ENCODE measurements around the gene NPRL2.

NPRL2 gene

DNA sequence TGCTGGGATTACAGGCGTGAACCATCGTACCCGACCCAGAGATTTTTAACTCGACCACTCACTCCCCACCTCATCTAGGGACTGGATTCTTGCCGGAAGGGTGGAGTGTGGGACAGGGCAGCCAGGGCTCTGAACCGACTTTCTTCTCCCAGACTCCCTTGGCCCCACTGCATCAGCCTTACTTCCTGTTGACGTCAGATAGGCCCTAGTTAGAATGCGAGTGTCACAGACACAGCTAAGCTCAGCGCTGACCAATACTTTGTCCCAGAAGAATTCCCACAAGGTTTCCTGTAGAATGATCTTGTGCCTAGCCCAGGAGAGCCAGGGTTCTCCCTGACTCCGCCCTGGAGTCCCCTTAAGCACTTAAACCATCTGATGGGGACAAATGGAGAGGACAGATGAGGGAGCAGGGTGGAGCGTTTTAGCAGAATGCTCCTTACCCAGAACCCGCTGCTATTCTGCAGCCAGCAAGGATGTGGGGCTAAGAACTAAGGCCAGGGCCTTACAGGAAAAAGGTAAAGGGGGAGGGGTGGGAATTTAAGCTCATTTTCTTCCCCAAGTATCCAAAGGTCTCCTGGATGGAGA lies 16.7 kb downstream of the NPRL2 start:
- Histone ChIP-seq H3K4me3 (ENCODE audit: low read length) (no peak overlapping the region), H3K27me3 (ENCODE audit: control insufficient read depth, insufficient read depth, low read length) (peaks cover 6% of the 10 kb centered on the region), H3K9ac (ENCODE audit: low read length) (no peak overlapping the region), H3K27ac (ENCODE audit: low read length) (no peak overlapping the region), H3K9me3 (ENCODE audit: control insufficient read depth, low read depth, low read length) (no peaks in the 10 kb centered on the region), H3K36me3 (ENCODE audit: control insufficient read depth, low read depth, low read length) (peaks cover 30% of the 10 kb centered on the region), H3K4me1 (ENCODE audit: control insufficient read depth, low read depth, low read length) (peaks cover 5% of the 10 kb centered on the region)

DNA sequence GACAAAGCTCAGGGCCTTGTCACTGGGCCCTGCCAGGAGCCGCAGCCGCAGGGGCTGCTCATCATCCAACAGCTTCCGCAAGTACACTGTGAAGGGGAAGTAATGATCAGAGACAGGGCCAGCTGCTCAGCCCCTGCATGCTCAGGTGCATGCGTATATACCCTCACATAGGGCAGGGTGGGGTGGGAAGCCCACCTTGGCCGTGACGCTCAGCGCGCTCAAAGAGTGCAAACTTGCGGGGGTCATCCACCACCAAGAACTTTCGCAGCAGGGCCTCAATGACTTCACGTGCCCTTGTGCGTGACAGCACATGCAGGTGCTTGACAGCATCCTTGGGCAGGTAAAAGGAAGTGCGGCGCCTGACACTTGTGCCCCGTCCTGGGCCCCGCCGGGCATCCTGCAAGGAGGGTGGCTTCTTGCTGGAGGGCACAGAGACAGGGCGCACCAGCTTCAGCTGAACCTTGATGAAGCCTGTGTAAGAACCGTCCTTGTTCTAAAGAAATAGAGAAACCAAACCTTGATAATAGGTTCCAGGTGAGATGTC lies 19.1 kb downstream of the NPRL2 start:
- no peaks in the 10 kb centered on the region for H3K9me3 ChIP-seq (ENCODE audit: control insufficient read depth, low read depth, low read length)
- H3K27ac ChIP-seq (ENCODE audit: low read length): no peak overlapping the region
- peaks cover 30% of the 10 kb centered on the region for H3K36me3 ChIP-seq (ENCODE audit: control insufficient read depth, low read depth, low read length)
- H3K4me1 ChIP-seq (ENCODE audit: control insufficient read depth, low read depth, low read length): peaks cover 11% of the 10 kb centered on the region
- H3K9ac ChIP-seq (ENCODE audit: low read length): no peak overlapping the region
- H3K4me3 ChIP-seq (ENCODE audit: low read length): no peak overlapping the region
- H3K27me3 ChIP-seq (ENCODE audit: control insufficient read depth, insufficient read depth, low read length): no peaks in the 10 kb centered on the region

DNA sequence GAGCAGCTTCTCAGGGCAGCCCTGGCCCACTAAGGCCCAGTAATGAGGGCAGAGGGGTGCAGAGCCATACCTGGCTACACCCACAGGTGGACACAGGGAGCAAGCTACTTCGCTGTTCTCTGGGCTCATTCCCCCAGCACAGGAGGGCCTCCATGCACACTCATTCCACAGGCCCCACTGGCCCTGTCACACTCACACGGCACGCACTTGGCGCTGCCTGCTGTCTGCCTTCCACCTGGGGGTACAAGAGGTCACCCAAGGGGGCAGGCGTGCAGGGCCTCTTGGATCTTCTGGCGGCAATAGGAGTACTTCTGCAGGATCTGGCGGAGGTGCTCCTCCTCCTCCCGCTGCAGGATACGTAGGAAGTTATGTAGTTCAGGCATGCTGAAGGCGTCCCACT lies 20.2 kb downstream of the NPRL2 start:
- H3K36me3 ChIP-seq (ENCODE audit: control insufficient read depth, low read depth, low read length): peaks cover 30% of the 10 kb centered on the region
- H3K9ac ChIP-seq (ENCODE audit: low read length): no peak overlapping the region

DNA sequence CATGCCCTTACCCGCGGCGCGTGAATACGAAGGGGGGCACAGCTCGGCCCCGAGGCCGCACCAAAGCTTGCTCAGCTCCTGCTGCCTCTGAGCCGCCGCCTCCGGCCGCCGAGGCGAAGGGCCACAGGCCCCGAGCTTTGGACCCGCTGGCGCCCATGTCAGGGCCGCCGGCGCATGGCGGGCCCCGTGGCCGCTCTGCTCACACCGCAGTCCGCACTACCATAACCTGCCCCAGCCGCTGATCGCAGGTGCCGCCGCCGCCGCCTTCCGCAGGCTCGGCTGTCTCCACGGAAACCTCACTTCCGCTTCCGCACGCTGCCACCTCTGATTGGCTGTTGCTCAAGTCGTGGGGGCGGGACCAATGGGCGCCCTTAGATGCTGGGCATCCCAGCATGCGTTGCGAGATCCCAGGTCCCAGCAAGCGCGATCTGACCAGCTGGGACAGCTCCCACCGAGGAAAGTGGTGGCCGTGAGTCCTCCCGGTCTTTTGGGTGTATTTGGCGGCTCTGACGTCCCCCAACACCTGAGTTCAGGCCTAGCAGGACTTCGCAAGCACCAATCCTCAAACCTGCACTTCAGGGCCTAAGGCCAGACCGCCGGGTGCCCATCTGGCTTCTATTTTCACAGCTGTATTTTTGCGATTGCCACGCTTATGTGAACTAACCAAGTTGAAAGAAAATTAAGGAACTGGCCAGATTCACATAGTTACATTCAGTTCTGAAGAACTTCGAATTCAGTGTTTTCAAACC lies 22.5 kb downstream of the NPRL2 start, which contains the start of gene TUSC2:
TUSC2 (minus strand) TSS at position 281 of the 749 bp plus-strand sequence; CDS start at position 157, 124 bp downstream.
- H3K27ac ChIP-seq (ENCODE audit: low read length): peak within 1 kb of the TSS; percentile 13
- H3K36me3 ChIP-seq (ENCODE audit: control insufficient read depth, low read depth, low read length): peaks cover 30% of the 10 kb centered on the region
- no peaks in the 10 kb centered on the region for H3K27me3 ChIP-seq (ENCODE audit: control insufficient read depth, insufficient read depth, low read length)
- peak within 1 kb of the TSS; percentile 90 for H3K4me3 ChIP-seq (ENCODE audit: low read length)
- H3K9me3 ChIP-seq (ENCODE audit: control insufficient read depth, low read depth, low read length): no peaks in the 10 kb centered on the region
- peak within 1 kb of the TSS; percentile 76 for H3K9ac ChIP-seq (ENCODE audit: low read length)
- peaks cover 14% of the 10 kb centered on the region for H3K4me1 ChIP-seq (ENCODE audit: control insufficient read depth, low read depth, low read length)

More for the DNA sequence above, 20.2 kb downstream of the NPRL2 start:
- Histone ChIP-seq H3K27ac (ENCODE audit: low read length) (no peak overlapping the region), H3K27me3 (ENCODE audit: control insufficient read depth, insufficient read depth, low read length) (no peaks in the 10 kb centered on the region), H3K4me3 (ENCODE audit: low read length) (no peak overlapping the region), H3K9me3 (ENCODE audit: control insufficient read depth, low read depth, low read length) (no peaks in the 10 kb centered on the region), H3K4me1 (ENCODE audit: control insufficient read depth, low read depth, low read length) (peaks cover 7% of the 10 kb centered on the region)

DNA sequence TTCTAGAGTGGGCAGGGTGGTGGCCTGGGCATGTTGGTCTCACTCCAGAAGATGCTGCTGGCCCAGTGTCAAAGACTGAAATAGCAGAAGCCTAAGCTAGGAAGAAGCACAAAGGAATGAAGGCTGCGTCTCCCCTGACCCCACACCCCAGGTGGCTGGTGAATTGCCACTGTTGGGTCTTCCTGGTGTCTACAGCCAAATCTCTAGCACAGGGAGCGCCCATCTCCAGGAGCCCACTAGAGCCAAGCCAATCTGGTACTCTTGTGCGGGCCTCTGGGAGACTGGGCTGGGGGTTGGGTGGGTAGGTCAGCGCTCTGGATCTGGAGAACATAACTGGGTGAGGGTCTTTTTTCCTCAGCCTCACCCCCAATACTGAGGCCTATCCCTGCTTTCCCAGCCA lies 23.4 kb downstream of the NPRL2 start:
- Histone ChIP-seq H3K4me3 (ENCODE audit: low read length) (peak overlapping the region; percentile 90), H3K36me3 (ENCODE audit: control insufficient read depth, low read depth, low read length) (peaks cover 26% of the 10 kb centered on the region), H3K9me3 (ENCODE audit: control insufficient read depth, low read depth, low read length) (no peaks in the 10 kb centered on the region), H3K9ac (ENCODE audit: low read length) (peak overlapping the region; percentile 76), H3K27ac (ENCODE audit: low read length) (no peak overlapping the region), H3K4me1 (ENCODE audit: control insufficient read depth, low read depth, low read length) (peaks cover 18% of the 10 kb centered on the region), H3K27me3 (ENCODE audit: control insufficient read depth, insufficient read depth, low read length) (no peaks in the 10 kb centered on the region)

DNA sequence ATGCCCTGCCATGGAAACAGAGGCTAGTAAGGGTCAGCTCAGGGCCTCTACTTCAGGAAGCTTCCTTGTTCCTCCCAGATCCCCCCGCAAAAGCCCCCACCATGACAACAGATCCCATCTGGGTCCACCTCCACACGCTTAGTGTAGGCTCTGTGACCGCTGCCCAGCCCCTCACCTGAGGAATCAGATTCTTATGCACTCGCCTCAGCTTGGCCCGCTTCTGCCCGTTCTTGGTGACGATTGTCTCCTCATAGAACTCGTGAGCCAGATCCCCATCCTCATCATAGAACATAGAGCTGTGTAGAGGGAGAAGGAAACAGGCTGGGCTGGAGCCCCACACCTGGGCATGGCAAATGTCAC lies 24.4 kb downstream of the NPRL2 start:
- H3K27ac ChIP-seq (ENCODE audit: low read length): no peak overlapping the region
- H3K4me1 ChIP-seq (ENCODE audit: control insufficient read depth, low read depth, low read length): peaks cover 18% of the 10 kb centered on the region
- no peaks in the 10 kb centered on the region for H3K9me3 ChIP-seq (ENCODE audit: control insufficient read depth, low read depth, low read length)
- H3K9ac ChIP-seq (ENCODE audit: low read length): no peak overlapping the region
- no peaks in the 10 kb centered on the region for H3K27me3 ChIP-seq (ENCODE audit: control insufficient read depth, insufficient read depth, low read length)
- peaks cover 17% of the 10 kb centered on the region for H3K36me3 ChIP-seq (ENCODE audit: control insufficient read depth, low read depth, low read length)
- no peak overlapping the region for H3K4me3 ChIP-seq (ENCODE audit: low read length)

DNA sequence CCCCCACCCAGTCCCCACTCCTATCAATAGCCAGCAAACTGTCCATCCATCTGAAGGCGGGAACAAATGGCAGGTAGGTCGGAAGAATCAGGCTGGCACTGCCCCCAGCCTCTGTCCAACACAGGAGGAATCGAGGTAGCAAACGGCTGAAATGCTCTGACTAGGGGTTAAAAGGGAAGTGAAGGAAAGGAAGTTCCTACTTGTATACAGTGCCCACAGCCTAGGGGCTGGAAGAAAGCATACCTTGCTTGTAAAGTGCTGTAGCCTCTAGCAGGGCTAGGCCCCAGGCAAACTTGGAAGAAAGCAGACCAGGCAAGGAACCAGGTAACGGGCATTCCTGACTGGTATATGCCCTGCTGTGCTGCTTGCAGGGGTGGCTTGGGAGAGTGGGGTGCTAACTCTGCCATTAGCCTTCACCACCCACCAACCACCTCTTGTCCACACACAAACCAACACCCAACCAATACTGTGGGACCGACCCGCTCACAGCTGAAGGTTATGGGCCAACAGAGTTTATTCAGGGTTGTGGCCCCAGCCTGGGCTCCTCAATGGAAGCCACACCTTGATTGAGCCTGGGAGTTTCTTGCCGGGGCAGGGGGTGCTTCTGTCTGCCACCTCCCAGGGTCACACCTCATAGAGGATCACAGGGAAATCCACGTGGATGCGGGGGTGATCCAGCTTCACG lies 24.9 kb downstream of the NPRL2 start:
- H3K9ac ChIP-seq (ENCODE audit: low read length): no peak overlapping the region

DNA sequence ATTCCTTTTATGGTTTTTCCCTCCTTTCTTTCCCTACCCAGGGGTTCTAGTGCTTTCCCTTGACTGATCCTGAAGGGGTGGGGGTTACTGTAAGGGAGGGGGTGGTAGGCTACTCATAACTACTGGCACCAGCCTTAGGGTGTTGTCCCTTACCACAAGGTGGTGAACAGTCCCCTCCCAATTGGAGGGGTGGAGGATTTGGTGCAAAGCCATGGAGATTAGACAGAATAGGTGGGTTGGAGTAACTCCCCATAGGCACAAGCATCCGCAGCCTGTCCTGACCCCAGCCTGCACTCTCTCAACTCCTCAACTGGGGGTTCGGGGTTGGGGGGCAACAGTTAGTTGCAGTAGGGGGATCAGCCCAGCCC lies 25.5 kb downstream of the NPRL2 start:
- Histone ChIP-seq H3K9ac (ENCODE audit: low read length) (no peak overlapping the region), H3K4me1 (ENCODE audit: control insufficient read depth, low read depth, low read length) (peaks cover 18% of the 10 kb centered on the region), H3K27me3 (ENCODE audit: control insufficient read depth, insufficient read depth, low read length) (no peaks in the 10 kb centered on the region), H3K36me3 (ENCODE audit: control insufficient read depth, low read depth, low read length) (peaks cover 6% of the 10 kb centered on the region), H3K4me3 (ENCODE audit: low read length) (no peak overlapping the region), H3K9me3 (ENCODE audit: control insufficient read depth, low read depth, low read length) (no peaks in the 10 kb centered on the region), H3K27ac (ENCODE audit: low read length) (no peak overlapping the region)

More for the DNA sequence above, 24.9 kb downstream of the NPRL2 start:
- peaks cover 11% of the 10 kb centered on the region for H3K36me3 ChIP-seq (ENCODE audit: control insufficient read depth, low read depth, low read length)
- no peaks in the 10 kb centered on the region for H3K9me3 ChIP-seq (ENCODE audit: control insufficient read depth, low read depth, low read length)
- H3K27me3 ChIP-seq (ENCODE audit: control insufficient read depth, insufficient read depth, low read length): no peaks in the 10 kb centered on the region
- peaks cover 18% of the 10 kb centered on the region for H3K4me1 ChIP-seq (ENCODE audit: control insufficient read depth, low read depth, low read length)
- H3K4me3 ChIP-seq (ENCODE audit: low read length): no peak overlapping the region
- no peak overlapping the region for H3K27ac ChIP-seq (ENCODE audit: low read length)

DNA sequence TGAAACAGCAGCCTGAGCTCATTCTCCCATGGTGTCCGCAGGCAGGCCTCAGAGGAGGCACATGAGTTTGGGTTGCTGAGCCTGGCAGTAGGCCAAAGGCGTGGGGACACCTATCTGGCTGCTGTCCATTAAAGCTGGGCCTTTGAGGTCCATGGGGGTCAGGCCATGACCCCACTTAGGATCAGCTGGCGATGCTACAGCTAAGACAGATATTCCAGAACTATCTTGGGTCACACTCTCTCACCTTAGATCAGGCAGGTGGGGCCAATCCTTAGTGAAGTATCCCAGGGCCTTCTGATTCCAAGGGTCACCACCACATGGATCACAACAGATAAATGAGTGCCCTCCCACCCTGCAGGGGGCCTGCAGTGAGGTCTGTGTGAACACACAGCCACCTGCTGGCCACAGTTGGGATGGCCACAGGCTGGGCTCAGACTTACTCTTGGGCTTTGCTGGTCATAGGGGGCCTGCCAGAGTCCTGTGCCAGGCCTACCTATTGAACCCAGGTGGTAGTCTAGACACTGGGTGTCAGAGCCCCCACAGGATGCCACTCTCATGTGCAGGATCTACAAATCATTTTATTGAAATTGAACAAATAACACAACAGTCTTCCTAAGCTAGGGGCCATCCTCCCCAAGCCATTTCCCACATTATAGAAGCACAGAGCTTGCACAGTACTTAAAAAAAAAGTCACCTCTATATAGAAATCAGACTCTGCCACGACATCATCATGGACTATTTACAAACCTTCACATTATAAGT lies 26.0 kb downstream of the NPRL2 start:
- H3K9ac ChIP-seq (ENCODE audit: low read length): no peak overlapping the region
- H3K27ac ChIP-seq (ENCODE audit: low read length): no peak overlapping the region

DNA sequence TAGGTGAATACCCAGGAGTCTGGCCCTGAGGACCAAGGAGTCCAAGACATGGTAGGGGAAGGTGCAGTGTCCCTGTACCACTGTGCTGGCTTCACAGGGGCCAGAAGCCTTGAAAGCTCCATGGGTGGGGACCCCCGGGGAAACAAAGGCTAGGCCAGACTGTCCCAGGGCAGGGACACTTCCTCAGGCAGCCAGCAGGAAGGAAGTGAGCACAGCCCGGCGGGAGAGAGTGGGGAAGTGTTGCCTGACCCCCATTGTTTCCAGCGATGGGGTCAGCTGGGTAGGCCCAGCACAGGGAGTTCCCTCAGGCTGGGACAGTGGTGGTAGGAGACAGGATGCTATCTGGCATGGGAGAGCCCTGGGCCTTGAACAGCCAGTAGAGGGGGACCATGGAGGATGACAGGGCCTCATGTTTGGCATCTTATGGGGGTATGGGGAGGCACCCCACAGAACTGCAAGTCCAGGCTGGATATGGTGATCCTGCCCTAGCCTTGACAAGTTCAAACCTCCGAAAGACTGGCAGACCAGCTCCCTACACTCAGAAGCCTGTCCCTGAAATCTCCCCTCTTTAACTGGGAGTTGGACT lies 26.9 kb downstream of the NPRL2 start:
- Histone ChIP-seq H3K27me3 (ENCODE audit: control insufficient read depth, insufficient read depth, low read length) (no peaks in the 10 kb centered on the region), H3K4me1 (ENCODE audit: control insufficient read depth, low read depth, low read length) (peaks cover 18% of the 10 kb centered on the region), H3K9me3 (ENCODE audit: control insufficient read depth, low read depth, low read length) (no peaks in the 10 kb centered on the region), H3K27ac (ENCODE audit: low read length) (no peak overlapping the region), H3K4me3 (ENCODE audit: low read length) (no peak overlapping the region), H3K36me3 (ENCODE audit: control insufficient read depth, low read depth, low read length) (peaks cover 13% of the 10 kb centered on the region), H3K9ac (ENCODE audit: low read length) (no peak overlapping the region)

More for the DNA sequence above, 26.0 kb downstream of the NPRL2 start:
- H3K9me3 ChIP-seq (ENCODE audit: control insufficient read depth, low read depth, low read length): no peaks in the 10 kb centered on the region
- no peaks in the 10 kb centered on the region for H3K27me3 ChIP-seq (ENCODE audit: control insufficient read depth, insufficient read depth, low read length)
- H3K4me1 ChIP-seq (ENCODE audit: control insufficient read depth, low read depth, low read length): peaks cover 18% of the 10 kb centered on the region
- H3K4me3 ChIP-seq (ENCODE audit: low read length): no peak overlapping the region
- H3K36me3 ChIP-seq (ENCODE audit: control insufficient read depth, low read depth, low read length): peaks cover 5% of the 10 kb centered on the region

All from iPS-18a (cell line).